ENCODE data around the gene SRSF9.

GRCh38 chr12:120480211-120480610 lies 10.7 kb upstream of the SRSF9 start:
- TF ChIP-seq, protein P1, sequence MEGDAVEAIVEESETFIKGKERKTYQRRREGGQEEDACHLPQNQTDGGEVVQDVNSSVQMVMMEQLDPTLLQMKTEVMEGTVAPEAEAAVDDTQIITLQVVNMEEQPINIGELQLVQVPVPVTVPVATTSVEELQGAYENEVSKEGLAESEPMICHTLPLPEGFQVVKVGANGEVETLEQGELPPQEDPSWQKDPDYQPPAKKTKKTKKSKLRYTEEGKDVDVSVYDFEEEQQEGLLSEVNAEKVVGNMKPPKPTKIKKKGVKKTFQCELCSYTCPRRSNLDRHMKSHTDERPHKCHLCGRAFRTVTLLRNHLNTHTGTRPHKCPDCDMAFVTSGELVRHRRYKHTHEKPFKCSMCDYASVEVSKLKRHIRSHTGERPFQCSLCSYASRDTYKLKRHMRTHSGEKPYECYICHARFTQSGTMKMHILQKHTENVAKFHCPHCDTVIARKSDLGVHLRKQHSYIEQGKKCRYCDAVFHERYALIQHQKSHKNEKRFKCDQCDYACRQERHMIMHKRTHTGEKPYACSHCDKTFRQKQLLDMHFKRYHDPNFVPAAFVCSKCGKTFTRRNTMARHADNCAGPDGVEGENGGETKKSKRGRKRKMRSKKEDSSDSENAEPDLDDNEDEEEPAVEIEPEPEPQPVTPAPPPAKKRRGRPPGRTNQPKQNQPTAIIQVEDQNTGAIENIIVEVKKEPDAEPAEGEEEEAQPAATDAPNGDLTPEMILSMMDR (IDR thresholded peaks at IDR 0.05): no peak
- TF ChIP-seq POLR2A (IDR thresholded peaks at IDR 0.05): no peak

All from lower leg skin (tissue), 3 donors.